ENCODE results near the gene FRY.

- no peak for TF ChIP-seq SP1 (IDR thresholded peaks at IDR 0.05)
- no peak for TF ChIP-seq PKNOX1 (IDR thresholded peaks at IDR 0.05)
- TF ChIP-seq SUZ12 (IDR thresholded peaks at IDR 0.05) = no peak
- TF ChIP-seq NFRKB (IDR thresholded peaks at IDR 0.05) = no peak
- TF ChIP-seq ELF4 (IDR thresholded peaks at IDR 0.05) = no peak
- no peak for TF ChIP-seq LEF1 (IDR thresholded peaks at IDR 0.05; ENCODE audit: borderline replicate concordance)
- TF ChIP-seq L3MBTL2 (conservative IDR thresholded peaks at IDR 0.05) = no peak
- no peak for TF ChIP-seq TARDBP (IDR thresholded peaks at IDR 0.05)
- no peak for TF ChIP-seq CTBP1 (IDR thresholded peaks at IDR 0.05; ENCODE audit: borderline replicate concordance)
- TF ChIP-seq FOXK2 (IDR thresholded peaks at IDR 0.05) = no peak
- TF ChIP-seq ZNF384 (IDR thresholded peaks at IDR 0.05) = no peak
- no peak for TF ChIP-seq FOXA1 (IDR thresholded peaks at IDR 0.05)
Observed at GRCh38 chr13:32305646-32306045, 274.1 kb downstream of the FRY start.
